GM21576 (cell line): ENCODE measurements around the gene GMPPA.

Experiments used
- ATAC-seq: cut with Tn5 transposase; IDR thresholded peaks from one replicate; pipeline ENCODE4 v1.9.1; 2021; ENCODE audit warnings: mild to moderate bottlenecking, moderate library complexity; ENCODE audit not compliant: unreplicated experiment

The GMPPA gene

DNA sequence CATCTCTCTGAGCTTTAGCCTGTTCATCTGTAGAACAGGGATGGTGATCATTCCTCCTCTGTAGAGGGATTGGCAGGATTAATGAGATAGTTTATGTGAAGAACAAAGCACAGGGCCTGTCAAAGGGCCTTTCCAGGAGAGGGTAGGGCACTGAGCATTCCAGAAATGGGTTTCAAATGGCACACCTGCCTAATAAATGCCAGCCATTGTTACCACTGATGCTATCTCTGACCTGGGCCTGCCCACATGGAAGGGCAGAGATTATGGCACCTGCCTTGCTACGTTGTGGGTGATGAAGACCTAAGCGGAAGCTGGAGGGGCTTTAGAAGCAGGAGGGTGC is 31.0 kb upstream of the GMPPA start:
- ATAC-seq = no peak

DNA sequence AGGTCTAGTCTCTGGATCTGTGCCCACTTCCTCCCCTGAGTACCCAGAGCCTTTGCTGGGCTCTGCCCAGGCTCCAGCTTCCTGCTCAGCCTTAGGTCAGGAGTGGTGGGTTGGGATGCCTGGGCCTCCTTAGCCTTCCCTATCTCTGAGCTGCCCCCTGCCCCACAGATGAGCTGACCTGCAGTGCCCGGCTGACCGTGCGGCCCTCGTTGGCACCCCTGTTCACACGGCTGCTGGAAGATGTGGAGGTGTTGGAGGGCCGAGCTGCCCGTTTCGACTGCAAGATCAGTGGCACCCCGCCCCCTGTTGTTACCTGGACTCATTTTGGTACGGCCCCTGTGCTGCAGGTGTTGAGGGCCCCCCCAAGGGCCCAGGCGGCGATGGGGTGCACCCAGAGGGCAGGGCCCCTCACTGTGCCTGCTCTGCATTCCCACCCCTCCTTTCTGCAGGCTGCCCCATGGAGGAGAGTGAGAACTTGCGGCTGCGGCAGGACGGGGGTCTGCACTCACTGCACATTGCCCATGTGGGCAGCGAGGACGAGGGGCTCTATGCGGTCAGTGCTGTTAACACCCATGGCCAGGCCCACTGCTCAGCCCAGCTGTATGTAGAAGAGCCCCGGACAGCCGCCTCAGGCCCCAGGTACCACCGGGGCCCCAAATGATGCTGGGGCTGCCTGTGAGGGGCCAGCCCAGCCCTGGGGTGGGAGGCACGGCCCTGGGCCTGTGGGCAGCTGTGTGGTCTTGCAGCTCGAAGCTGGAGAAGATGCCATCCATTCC is 30.1 kb upstream of the GMPPA start:
- no peak for ATAC-seq

DNA sequence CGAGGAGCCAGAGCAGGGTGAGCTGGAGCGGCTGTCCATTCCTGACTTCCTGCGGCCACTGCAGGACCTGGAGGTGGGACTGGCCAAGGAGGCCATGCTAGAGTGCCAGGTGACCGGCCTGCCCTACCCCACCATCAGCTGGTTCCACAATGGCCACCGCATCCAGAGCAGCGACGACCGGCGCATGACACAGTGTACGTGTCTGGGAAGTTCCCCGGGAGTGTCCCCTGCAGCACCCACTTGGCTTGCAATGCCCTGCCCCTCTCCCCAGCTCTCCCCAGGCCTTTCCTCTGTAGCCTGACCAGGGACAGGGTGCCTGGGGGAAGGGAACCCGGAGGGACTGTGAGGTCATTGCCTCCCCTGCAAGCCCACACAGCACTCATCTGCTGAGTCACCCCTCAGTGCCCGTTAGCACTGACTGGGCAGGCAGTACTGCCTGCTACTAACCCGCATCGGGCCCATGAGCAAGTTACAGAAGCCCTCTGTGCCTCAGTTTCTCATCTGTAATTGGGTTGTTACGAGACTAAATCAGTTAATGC is 29.4 kb upstream of the GMPPA start:
- ATAC-seq = no peak

DNA sequence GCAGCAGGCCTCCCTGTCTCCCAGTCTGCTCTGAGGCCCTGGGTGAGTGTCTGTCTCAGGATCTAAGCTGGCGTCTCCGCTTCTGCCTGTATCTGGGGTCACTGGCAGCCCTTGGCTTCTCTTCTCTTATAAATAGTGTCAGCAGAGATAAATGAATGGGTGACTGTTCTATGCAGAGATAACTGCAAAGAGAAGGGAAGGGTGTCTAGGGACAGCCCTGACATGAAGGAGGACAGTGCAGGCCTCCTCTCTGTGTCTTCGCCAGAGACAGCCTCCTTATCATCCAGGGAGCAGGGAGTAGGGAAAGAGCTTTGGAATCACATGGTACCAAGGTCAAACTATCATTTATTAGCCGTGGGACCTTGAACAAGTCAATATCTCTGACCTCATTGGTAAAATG is 28.3 kb upstream of the GMPPA start:
- no peak for ATAC-seq

DNA sequence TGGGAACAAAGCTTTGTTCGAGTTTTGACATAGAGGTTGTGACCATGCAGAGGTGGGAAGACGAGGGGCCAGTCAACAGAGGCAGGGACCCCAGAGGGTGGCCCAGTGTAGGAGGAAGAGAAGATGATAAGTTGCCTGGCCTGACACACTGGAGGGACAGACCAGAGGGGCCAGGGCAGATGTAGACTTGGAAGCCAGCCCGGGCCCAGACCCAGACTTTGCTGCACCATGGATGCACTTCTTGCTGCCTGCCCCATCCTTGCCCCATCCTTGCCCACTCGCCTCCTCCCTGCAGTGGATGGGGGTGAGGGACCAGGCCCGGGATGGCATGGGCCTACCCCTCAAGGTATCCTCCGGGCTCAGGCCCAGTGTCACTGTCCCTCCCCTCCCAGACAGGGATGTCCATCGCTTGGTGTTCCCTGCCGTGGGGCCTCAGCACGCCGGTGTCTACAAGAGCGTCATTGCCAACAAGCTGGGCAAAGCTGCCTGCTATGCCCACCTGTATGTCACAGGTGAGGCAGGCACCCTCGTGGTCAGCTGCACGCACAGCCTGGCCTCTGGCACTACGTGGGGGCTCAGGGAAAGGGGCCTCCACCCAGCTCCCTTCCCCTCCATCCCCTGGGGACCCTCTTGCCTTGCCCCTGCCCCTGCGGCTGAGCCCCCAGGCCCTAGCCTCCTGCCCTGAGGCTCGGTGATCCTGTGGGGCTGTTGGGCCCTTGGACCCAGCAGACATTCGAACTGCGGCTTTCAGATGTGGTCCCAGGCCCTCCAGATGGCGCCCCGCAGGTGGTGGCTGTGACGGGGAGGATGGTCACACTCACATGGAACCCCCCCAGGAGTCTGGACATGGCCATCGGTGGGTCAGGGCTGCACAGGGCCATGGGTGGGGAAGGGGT is 27.0 kb upstream of the GMPPA start:
- no peak for ATAC-seq

DNA sequence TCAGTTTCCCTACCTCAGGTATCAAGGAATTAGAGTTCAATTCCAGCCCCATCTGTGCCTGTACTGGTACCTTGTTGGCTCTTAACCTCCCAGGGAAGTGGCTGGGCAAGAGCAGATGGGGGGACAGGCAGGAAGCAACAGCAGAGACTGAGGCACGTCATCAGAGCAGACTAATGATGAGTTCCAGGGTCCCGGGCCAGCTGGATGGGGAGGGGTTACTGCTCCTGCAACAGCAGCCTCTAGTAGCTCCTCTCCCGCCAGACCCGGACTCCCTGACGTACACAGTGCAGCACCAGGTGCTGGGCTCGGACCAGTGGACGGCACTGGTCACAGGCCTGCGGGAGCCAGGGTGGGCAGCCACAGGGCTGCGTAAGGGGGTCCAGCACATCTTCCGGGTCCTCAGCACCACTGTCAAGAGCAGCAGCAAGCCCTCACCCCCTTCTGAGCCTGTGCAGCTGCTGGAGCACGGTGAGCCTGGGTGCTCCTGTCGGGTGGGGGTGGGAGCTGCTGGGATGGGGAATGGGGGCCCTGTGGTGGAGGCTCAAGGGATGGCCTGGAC is 26.0 kb upstream of the GMPPA start:
- no peak for ATAC-seq

DNA sequence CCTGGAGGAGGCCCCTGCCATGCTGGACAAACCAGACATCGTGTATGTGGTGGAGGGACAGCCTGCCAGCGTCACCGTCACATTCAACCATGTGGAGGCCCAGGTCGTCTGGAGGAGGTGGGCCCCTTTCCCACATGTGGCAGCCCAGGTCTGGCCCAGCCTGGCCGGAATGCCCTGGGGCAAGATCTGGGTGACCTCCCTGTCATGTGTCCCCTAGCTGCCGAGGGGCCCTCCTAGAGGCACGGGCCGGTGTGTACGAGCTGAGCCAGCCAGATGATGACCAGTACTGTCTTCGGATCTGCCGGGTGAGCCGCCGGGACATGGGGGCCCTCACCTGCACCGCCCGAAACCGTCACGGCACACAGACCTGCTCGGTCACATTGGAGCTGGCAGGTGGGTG is 25.2 kb upstream of the GMPPA start:
- no peak for ATAC-seq

DNA sequence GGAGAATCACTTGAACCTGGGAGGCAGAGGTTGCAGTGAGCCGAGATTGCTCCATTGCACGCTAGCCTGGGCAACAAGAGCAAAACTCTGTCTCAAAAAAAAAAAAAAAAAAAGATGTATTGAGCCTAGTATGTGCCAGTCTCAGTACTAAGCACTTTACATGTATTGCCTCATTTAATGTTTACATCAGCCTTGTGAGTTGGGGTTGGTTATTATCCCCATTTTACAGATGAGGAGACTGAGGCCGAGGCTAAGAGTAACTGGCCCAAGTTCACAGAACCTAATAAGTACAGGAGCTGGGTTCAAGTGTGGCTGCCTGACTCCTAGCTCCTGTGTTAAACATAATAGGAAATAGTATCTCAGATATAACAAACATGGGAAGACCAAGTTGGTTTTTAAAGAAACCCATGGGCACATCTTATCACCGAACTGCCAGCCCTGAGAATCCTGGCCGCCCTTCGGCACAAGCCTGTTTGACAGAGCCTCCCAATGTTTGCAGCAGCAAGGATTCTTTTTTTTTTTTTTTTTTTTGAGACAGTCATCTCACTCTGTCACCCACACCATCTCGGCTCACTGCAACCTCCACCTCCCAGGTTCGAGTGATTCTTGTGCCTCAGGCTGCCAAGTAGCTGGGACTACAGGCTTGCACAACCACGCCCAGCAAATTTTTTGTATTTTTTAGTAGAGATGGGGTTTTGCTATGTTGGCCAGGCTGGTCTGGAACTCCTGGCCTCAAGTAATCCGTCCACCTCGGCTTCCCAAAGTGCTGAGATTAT is 24.2 kb upstream of the GMPPA start:
- no peak for ATAC-seq

DNA sequence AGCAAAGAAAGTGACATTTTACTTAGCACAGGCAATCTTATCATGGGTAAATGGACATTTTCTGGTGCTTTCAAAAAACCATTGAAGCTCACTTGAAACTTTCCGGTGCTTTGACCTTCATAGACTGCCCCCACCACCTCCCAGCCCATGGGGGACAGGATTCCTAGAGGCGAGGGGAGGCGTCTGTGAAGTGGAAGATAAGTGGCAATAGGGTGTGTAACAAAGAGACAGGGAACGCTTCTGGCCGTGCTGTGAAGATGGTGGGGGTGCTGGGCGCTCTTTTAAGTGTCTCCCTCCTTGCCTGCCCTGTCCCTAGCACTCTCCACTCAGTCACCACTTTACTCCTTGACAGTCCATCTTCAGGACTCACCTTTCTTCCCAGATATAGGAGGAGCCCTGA is 23.4 kb upstream of the GMPPA start:
- no peak for ATAC-seq

DNA sequence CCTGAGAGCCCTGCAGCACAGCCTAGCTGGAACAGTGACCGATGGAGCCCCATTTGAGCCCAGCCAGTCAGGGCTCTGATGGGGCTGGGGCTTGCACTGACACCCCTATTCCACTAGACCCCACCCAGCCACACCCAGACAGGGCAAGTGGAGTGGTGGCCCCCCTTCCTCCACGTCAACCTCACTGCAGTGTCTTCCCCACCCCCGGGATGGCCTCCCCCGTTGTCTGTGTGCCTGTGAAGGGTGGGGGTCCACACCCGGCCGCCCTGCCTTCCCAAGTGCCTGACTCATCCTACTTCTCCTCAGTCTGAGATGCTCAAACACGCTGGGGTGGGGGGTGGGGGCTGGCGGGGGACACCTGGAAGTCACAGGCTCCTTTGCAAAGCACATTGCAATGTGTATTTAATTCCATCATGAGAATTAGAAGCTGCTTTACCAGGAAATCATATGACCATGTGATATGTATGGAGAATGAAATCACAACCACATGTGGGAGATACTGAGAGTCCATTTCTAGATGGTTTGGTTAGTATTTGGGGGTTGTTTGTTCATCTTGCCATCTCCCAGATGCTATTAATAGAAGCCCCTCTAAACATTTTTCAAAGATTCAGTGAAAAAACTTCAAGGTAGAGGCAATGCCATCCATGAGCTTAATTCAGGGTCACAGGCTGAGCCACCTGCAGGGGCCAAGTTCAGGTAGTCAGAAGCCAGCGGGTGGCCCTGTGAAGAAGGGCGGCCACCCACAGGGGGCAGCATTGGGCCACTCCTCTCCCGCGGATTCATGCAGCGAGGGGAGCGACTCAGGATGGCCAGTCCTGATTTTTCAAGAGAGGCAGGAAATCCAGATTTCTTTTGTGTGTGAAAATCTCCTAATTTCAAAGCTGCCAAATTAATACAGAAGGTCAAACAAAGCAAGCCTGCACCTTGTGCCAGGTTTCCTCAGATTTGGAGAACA is 22.7 kb upstream of the GMPPA start:
- ATAC-seq = peak; percentile 56

DNA sequence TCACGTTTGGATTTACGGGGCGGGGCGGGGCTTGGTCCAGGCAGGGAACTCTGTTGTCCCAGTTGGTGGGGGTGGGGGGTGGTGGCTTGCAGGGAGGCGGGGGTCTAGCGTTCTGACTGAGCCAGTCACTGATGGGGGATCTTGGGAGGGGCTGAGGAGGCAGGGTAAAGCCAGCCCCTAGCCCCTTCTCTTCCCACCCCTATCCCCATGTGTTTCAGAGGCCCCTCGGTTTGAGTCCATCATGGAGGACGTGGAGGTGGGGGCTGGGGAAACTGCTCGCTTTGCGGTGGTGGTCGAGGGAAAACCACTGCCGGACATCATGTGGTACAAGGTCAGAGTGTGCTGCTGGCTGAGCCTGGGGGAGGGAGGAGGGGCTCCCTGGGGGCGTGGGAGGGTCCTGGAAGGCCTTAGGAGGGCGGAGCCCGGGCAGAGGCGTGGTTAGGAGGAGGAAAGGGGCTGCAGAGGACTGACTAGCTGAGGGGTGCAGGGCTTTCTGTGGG is 22.0 kb upstream of the GMPPA start:
- ATAC-seq = no peak

DNA sequence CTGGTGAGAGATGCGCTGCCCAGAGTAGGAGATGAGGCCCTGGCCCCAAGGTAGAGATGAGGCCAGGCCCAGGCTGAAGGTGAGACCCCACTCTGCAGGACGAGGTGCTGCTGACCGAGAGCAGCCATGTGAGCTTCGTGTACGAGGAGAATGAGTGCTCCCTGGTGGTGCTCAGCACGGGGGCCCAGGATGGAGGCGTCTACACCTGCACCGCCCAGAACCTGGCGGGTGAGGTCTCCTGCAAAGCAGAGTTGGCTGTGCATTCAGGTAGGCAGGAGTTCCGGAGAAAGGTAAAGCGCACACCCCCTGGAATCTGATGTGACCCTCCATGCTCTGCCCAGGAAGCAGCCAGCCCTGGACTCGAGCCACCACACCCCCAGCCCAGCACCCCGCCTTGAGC is 21.5 kb upstream of the GMPPA start:
- ATAC-seq = no peak

DNA sequence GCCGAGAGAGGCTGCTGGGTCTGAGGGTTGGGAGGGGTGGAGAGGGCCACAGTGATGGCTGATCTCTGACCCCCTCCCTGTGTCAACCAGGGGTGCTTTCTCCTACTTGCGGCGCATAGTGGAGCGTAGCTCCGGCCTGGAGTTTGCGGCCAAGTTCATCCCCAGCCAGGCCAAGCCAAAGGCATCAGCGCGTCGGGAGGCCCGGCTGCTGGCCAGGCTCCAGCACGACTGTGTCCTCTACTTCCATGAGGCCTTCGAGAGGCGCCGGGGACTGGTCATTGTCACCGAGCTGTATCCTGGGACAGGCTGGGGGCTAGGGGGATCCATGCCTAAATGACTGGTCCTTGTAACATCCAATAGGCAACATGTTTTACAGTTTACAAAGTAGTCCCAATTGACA is 20.9 kb upstream of the GMPPA start:
- no peak for ATAC-seq

DNA sequence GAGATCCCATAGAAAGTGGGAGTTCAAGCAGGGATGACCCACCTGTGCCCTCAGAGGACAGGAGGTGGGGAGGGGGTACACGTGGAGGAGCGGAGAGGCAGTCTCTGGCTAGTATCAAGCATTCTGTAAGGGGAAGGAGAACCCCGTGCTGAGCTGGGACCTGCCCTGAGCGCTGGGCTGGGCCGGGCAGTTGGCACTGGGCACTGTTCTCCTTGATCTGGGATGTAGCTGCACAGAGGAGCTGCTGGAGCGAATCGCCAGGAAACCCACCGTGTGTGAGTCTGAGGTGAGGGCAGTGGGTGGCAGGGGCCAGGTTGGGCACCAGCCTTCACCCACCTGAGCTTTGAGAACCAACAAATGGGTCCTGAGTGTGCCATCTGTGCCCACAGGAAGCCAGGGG is 19.8 kb upstream of the GMPPA start:
- no peak for ATAC-seq

DNA sequence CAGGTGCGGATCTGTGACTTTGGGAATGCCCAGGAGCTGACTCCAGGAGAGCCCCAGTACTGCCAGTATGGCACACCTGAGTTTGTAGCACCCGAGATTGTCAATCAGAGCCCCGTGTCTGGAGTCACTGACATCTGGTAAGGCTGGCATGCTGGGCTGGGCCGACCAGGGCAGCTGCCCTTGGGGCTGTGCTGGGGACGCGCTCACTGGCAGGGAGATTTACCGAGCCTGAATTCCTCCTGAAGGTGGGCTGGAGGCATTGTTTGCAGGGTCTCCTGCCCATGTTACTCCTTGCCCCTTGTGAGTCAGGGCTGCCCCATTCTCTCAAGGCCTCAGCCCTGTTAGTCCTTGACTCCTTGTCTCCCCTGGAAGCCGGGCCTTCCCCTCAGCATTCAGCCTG is 18.7 kb upstream of the GMPPA start:
- ATAC-seq = no peak

DNA sequence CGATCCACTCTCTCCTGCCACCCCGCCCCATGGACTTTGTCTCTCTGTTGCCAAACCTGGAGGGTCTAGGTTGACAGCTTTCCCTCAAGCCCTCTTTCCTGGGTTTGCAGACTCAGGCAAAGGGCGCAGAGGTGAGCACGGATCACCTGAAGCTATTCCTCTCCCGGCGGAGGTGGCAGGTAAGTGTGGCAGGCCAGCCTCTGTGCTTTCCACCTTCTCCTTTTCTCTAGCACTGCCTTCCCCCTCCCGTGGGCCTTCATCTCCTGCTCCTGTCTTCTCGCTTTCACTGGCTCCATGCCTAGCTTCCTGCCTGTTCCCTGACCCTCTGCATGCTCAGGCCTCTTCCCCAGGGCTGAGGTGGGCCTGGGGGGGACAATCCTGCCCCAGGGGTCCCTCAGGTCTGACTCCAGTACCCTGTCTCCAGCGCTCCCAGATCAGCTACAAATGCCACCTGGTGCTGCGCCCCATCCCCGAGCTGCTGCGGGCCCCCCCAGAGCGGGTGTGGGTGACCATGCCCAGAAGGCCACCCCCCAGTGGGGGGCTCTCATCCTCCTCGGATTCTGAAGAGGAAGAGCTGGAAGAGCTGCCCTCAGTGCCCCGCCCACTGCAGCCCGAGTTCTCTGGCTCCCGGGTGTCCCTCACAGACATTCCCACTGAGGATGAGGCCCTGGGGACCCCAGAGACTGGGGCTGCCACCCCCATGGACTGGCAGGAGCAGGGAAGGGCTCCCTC is 15.9 kb upstream of the GMPPA start:
- ATAC-seq = no peak

DNA sequence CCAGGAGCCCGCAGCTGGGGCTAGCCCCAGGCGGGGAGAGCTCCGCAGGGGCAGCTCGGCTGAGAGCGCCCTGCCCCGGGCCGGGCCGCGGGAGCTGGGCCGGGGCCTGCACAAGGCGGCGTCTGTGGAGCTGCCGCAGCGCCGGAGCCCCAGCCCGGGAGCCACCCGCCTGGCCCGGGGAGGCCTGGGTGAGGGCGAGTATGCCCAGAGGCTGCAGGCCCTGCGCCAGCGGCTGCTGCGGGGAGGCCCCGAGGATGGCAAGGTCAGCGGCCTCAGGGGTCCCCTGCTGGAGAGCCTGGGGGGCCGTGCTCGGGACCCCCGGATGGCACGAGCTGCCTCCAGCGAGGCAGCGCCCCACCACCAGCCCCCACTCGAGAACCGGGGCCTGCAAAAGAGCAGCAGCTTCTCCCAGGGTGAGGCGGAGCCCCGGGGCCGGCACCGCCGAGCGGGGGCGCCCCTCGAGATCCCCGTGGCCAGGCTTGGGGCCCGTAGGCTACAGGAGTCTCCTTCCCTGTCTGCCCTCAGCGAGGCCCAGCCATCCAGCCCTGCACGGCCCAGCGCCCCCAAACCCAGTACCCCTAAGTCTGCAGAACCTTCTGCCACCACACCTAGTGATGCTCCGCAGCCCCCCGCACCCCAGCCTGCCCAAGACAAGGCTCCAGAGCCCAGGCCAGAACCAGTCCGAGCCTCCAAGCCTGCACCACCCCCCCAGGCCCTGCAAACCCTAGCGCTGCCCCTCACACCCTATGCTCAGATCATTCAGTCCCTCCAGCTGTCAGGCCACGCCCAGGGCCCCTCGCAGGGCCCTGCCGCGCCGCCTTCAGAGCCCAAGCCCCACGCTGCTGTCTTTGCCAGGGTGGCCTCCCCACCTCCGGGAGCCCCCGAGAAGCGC is 15.0 kb upstream of the GMPPA start:
- ATAC-seq = no peak
